ENCODE results near the gene TMEM164. TPM values are rescaled to one million over a fixed set of nuclear protein-coding genes. Genes with fewer than 3 reads are reported as not detected.

Gene TMEM164
- polyA plus RNA-seq, 1 experiment, result 12.9 TPM

DNA sequence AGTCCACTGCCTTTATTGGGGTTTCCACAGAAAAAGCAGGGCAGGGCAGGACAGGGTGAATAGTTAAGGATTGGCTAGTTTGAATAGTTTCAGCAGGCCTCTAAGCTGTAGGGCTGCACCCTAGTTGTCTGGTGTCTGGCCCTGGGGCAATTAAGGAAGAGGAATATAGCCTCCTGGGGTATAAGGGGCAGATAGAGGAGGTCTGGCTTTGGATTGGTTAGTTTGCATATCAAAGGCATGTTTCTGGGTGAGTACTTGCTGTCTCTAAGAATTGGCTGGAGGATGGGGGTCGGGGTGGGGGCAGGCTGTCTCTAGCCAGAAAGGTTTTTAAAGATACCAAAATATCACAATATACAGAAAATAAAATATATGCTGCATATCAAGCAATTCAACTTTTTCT, 100.4 kb downstream of the TMEM164 start:
- ChIA-PET POLR2A (no interaction called here), CTCF (no interaction called here)
- H3K27ac ChIP-seq (ENCODE audit: low read depth, low read length), result no peak overlapping the region

DNA sequence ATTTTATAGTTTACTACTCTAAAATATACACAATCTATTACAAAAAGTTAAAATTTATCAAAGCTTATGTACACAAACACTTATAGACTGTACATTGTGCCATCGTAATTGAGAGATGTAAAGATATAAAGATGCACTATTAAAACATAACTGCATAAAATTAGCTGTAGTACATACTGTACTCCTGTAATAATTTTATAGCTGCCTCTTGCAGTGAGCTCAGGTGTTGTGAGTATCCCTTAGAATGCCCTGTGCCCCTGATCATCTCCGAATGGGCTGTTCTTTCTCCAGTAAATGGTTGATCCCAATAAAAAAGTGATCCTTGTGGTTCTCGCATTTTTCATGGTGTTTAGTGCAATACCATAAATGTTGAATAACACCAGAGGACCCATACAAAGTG, 101.2 kb downstream of the TMEM164 start:
- H3K27me3 ChIP-seq (ENCODE audit: control insufficient read depth, insufficient read depth, low read length), result no peaks in the 10 kb centered on the region
- ChIA-PET CTCF (interaction anchor here (1.4 kb wide), 1 partner anchor 42 kb away, joined by 5 read pairs; no protein-coding TSS in a partner anchor), POLR2A (interaction anchor here (0.5 kb wide), 1 partner anchor 12 kb away, joined by 9 read pairs; no protein-coding TSS in a partner anchor)
- no peak overlapping the region for H3K4me3 ChIP-seq (ENCODE audit: low read depth, low read length)
- no peak for DNase-seq (ENCODE audit: low read depth, low spot score)
- no peak overlapping the region for H3K27ac ChIP-seq (ENCODE audit: low read depth, low read length)
- no peaks in the 10 kb centered on the region for H3K9me3 ChIP-seq (ENCODE audit: control insufficient read depth, insufficient read depth, low read length)
- TF ChIP-seq, protein P1, sequence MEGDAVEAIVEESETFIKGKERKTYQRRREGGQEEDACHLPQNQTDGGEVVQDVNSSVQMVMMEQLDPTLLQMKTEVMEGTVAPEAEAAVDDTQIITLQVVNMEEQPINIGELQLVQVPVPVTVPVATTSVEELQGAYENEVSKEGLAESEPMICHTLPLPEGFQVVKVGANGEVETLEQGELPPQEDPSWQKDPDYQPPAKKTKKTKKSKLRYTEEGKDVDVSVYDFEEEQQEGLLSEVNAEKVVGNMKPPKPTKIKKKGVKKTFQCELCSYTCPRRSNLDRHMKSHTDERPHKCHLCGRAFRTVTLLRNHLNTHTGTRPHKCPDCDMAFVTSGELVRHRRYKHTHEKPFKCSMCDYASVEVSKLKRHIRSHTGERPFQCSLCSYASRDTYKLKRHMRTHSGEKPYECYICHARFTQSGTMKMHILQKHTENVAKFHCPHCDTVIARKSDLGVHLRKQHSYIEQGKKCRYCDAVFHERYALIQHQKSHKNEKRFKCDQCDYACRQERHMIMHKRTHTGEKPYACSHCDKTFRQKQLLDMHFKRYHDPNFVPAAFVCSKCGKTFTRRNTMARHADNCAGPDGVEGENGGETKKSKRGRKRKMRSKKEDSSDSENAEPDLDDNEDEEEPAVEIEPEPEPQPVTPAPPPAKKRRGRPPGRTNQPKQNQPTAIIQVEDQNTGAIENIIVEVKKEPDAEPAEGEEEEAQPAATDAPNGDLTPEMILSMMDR (IDR thresholded peaks at IDR 0.05; ENCODE audit: low read depth, low read length), result no peak

More for the DNA sequence above, 100.4 kb downstream of the TMEM164 start:
- Histone ChIP-seq H3K9me3 (ENCODE audit: control insufficient read depth, insufficient read depth, low read length) (no peaks in the 10 kb centered on the region), H3K4me3 (ENCODE audit: low read depth, low read length) (no peak overlapping the region), H3K27me3 (ENCODE audit: control insufficient read depth, insufficient read depth, low read length) (no peaks in the 10 kb centered on the region)
- DNase-seq (ENCODE audit: low read depth, low spot score), result no peak
- TF ChIP-seq, protein P1 (IDR thresholded peaks at IDR 0.05; ENCODE audit: low read depth, low read length), result no peak

DNA sequence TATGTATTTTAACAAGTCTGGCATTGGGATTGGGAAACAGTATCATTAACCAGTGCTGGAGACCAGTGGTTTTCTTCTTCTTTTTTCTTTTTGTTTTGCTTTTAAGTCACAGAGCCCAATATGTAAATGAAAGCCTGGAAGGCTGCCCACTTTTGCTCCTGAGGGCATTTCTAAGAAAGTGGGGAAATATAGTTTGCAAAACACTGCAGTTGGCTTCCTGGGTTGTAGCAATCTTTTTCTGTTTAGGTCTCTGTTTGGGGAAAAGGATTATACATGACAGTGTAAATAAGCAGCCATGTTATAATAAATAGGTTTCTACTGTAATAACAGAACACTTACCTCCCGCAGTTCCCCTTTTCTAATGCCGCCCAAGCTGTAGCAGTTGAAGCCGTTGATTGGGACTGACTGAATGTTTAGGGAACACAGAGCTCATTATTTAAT, 105.5 kb downstream of the TMEM164 start:
- TF ChIP-seq, protein P1 (IDR thresholded peaks at IDR 0.05; ENCODE audit: low read depth, low read length), result no peak
- no peaks in the 10 kb centered on the region for H3K9me3 ChIP-seq (ENCODE audit: control insufficient read depth, insufficient read depth, low read length)
- H3K27ac ChIP-seq (ENCODE audit: low read depth, low read length), result no peak overlapping the region
- H3K27me3 ChIP-seq (ENCODE audit: control insufficient read depth, insufficient read depth, low read length), result no peaks in the 10 kb centered on the region
- ChIA-PET POLR2A (interaction anchor here (0.7 kb wide), 1 partner anchor 19 kb away, joined by 3 read pairs; no protein-coding TSS in a partner anchor), CTCF (interaction anchor here (0.9 kb wide), 1 partner anchor 38 kb away, joined by 5 read pairs; no protein-coding TSS in a partner anchor)
- no peak overlapping the region for H3K4me3 ChIP-seq (ENCODE audit: low read depth, low read length)
- DNase-seq (ENCODE audit: low read depth, low spot score), result no peak

DNA sequence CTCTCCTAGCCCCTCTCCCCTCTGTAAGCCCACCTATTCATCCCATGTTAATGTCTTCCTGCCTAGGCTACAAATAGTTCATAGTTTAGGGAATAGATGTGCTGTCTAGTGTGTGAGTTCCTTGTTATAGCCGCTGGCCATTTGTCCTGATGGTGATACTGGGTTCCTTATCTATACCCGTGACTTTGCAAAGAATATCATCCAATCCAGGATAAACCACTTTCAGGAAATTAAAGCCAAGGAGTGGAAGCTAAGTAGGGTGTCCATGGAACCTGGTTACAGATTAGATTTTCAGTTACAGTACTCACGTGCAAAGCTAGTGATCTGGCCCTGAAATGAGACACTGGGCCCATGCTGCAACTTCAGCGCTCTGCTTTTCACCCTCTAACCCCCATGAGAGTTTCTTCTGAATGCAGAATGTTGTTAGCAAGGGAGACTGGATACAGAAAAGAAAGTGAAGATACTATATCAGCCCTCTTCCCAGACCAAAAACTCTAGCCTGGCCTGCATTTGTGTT, 111.4 kb downstream of the TMEM164 start:
- Histone ChIP-seq H3K27ac (ENCODE audit: low read depth, low read length) (no peak overlapping the region), H3K4me3 (ENCODE audit: low read depth, low read length) (no peak overlapping the region), H3K27me3 (ENCODE audit: control insufficient read depth, insufficient read depth, low read length) (no peaks in the 10 kb centered on the region), H3K9me3 (ENCODE audit: control insufficient read depth, insufficient read depth, low read length) (no peaks in the 10 kb centered on the region)
- CTCF ChIA-PET, result interaction anchor here (0.6 to 1.2 kb wide), 2 partner anchors 32 to 38 kb away, joined by 3 to 4 read pairs; no protein-coding TSS in a partner anchor
- POLR2A ChIA-PET, result no interaction called here
- TF ChIP-seq, protein P1 (IDR thresholded peaks at IDR 0.05; ENCODE audit: low read depth, low read length), result no peak
- no peak for DNase-seq (ENCODE audit: low read depth, low spot score)
